Middle frontal gyrus (tissue), 1 donor: ENCODE results near the gene RNF207.

Experiments
- DNase-seq: peaks from one replicate; pipeline ENCODE4 v3.0.0-alpha.2; 2015; ENCODE audit warnings: low spot score; ENCODE audit errors: extremely low spot score

The RNF207 gene

DNA sequence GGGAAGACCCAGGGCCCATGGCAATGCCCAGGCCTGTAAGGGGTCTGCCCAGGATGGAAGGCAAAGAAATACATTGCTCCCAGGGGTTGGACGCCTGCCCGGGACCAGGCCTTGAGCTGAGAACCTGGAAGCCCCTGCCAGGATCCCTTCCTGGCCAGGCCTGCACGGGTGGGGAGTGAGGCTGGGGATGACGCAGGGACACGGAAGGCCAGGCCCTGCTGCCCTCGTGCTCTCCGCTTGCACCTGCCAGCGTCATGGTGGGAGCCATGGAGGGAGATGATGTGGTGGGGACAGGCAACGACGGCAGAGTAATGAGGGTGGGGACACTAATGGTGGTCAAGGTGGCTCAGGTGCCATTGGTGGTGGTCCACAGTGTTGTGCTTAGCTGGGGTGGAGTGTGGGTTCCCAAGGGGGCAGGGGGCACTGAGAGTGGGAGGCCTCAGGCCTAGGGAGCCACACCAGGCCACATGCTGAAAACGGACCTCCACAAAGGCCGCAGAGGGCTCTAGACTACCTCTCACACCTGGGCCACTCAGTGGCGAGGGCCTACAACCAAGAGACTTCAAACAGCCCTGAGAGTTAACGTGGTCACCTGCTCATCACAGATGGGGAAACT, 42.4 kb downstream of the RNF207 start:
- DNase-seq, result no peak

DNA sequence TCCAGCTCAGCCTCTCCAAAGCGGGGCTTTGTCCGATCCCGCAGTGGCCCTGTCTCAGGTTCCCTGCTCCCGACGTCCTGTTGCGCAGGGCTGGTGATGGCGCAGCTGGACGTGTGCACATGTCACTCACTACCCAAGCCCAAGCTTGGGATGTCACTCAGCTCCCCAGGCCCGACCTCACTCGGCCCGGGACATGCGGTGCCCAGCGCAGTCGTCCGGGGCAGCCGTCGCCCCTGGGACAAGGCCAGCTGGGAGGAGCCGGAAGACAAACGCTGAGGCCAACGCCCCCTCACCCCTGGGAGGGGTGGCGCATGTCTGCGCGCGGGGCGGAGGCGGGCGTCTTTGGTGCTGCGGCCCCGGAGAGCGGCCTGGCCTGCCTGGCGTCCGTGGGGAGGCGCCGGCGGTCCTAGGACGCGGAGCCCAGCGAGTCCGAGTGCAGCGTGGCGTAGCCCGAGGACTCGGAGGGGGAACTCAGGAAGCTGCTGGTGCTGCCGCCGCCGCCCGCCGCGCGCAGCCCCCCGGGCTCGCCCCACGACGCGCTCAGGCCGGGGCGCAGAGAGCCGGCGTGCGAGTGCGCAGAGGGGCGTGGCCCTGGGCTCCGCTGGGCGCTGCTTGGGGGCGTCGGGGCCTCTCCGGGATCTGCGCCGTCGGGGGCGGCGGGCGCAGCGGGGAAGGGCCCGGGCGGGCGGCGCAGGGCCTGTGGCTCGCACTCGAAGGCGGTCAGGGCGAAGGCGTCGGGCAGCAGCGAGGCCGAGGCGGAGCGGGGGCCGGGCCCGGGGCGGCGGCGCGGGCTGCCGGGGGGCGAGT, 43.2 kb downstream of the RNF207 start:
- DNase-seq, result no peak

DNA sequence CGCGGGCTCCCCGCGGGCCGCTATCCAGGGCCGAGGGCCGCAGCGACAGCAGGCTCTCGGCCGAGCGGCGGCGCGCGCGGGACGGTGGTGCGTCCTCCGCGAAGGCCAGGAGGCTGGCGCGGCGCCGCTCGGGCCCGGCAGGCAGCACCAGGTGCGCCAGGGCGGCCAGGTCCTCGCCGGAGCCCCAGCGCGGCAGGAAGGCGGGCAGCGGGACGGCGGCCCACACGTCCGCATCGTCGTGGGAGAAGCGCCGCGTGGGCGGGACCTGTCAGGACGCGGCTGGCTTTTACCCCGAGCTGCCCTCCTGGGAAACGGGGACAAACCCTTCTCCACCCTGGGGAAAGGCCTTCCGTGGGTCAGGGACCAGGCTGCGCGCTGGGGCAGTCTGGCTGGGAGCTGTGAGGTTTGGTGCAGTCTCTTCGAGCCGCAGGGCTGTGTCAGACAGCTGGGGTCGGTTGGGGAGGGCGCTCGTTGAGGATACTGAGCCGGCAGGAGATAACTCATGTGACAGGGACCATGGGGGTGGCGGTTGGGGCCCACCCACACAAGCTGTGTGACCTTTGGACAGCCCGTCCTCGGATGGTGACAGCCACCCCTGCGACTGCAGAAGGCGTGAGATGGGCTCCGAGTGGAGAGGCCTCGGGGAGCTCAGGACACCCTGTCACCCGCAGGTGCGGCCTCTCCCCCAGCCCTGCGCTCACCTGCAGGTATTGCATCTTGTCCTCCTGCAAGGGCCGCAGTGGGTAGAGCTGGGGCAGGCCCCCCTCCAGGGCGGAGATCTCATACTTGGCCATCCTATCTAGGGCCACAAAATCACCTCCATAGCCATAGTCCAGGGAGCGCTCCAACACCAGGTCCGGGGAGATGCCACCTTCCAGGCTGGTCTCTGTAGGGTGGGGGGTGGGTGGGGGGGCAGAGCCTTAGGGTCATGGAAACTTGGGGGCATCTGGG, 44.1 kb downstream of the RNF207 start:
- no peak for DNase-seq

DNA sequence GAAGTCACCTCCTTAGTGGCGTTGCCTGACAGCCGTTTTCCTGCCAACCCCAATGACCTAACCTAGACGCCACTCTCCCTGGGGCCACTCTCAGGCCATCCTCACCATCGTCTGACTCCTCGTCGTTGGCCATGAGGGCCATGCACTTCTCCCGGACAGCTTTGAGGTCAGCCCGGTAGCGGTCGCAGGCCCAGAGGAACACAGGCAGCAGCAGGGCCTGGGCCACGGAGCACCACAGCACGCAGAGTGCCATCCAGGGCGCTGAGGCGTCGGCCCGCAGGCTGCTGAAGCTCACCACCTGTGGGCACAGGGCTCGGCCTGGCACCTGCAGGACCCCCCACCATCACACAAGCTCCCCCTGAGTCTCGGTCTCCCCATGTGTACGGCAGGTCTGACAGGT, 45.3 kb downstream of the RNF207 start:
- DNase-seq, result no peak

DNA sequence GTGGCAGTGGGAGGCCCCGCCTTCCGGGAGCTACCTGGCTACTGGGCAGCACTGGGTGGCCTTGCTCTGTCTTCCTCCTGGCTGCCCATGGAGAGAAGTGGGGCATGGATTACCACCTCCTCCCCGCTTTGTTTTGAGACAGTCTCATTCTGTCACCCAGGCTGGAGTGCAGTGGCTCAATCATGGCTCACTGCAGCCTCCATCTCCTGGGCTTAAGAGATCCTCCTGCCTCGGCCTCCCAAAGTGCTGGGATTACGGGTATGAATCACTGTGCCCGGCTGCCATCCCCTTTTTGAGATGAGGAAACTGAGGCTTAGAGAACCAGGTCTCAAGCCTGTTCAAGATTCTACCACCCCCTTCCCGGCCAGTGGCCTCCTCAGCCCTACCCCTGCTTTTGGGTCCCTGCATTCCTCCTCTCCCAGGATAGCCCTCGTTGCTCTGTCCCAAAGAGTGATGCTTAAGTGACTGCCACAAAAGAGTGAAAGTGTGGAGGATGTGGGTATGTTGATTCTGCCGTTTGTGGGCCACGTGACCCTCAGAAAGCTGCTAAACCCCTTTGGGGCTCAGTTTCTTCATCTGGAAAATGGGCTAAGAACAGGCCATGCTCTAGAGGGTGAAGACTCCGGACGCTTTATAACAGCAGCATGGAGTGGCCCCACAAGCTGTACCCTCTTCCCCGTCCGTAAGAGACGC, 45.9 kb downstream of the RNF207 start:
- DNase-seq, result no peak

DNA sequence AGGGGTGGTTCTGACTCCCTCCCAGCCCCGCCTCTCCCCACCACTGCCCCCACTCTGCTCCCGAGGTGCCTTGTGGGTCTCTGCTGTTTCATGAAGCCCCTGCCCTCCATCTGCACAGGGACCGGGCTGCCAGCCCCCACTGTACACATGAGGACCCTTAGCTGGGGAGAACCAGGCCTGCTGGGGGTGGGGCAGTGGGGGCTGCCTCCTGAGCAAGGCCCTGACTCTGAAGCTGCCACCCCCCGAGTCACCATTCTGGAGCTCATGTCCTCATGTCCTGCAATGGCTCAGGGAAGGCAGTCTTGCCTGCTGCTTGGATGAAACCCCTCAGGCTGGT, 46.4 kb downstream of the RNF207 start:
- DNase-seq, result no peak

DNA sequence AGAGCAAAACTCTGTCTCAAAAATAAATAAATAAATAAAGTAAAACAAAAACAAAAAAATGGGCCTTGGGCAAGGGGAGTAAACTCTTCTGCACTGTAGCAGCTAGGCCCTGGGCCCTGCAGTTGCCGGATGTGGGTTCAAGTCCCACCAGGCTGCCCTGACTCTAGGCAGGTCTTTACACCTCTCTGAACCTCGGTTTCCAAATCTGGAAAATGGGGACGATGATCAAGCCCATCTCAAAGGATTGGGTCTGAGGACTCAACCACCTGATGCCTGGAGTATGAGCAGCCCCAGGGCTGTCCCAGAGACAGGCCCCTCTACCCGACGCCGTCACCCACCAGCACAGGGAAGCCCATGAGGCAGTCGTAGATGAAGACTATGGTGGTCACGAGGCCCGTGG, 47.5 kb downstream of the RNF207 start:
- DNase-seq, result no peak

DNA sequence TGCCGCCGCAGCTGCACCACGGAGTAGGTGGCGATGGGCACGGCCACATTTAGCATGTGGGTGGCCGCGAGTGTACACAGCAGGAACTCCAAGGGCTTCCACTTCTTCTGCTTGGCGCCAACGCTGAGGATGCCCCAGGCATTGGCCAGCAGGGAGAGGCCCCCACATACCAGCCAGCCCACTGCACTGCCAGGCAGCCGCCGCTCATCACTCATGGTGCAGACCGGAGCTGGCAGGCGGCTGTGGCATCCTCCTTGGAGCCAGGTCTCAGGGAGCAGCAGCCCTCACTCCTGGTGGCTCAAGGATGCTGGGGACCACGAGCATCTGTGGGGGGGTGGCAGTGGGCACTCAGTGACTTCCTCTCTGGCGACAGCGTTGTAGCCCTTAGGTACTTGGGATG, 48.8 kb downstream of the RNF207 start:
- DNase-seq, result no peak

DNA sequence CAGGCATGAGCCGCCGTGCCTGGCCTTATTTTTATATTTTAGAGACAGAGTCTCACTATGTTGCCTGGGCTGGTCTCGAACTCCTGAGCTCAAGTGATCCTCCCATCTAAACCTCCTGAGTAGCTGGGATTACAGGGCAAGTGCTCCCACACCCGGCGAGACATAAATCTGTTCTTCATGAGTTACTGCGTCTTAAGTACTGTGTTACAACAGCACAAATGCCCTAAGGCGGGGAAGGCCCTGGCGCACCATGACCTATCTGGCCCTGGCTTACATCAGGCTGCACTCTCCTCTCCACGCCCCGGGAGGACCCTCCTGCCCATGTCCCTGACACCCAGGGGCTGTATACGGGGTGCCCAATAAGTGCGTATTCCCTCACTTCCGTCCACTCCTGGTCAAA, 50.7 kb downstream of the RNF207 start:
- DNase-seq, result no peak

DNA sequence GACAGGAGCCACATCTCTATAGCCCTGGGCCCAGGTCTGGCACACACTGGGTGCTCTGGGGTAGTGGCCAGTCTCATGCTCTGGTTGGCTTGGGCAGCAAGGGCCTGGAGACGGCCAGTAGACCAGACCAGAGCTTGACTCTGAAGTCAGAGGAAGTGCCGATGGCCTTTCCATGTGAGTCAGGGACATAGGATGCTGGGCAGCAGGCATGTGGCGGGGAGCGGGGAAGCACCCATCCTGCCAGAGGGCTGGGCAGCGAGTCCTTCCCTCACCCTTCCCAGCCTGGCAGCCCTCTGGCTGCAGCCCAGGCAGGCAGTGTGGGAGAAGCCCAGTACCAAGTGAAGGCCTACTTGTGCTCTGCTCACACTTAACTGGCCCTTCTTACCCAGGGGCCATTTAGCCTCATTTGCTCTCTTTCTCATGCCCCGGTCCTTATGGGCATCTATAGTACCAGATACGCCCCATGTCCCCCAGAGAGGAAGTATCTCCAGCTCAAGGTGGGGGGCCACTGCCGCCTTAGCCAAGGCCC, 51.7 kb downstream of the RNF207 start:
- no peak for DNase-seq

DNA sequence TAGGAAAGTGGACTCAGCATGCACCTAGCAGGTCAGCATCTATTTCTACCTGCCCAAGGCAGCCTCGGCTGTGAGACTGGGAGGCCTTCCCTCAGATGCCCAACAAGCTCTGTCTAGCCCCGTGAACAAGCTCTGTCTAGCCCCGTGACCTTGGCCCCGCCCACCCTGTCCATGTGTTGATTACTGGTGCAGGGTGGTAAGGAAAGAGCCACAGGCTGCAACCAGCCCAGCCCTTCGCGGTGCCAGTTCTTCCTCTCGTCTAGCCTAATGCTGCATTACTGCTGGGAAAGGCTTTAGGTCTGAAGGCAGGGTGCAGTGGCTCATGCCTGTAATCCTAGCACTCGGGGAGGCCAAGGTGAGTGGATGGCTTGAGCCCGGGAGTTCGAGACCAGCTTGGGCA, 52.8 kb downstream of the RNF207 start:
- DNase-seq, result no peak

DNA sequence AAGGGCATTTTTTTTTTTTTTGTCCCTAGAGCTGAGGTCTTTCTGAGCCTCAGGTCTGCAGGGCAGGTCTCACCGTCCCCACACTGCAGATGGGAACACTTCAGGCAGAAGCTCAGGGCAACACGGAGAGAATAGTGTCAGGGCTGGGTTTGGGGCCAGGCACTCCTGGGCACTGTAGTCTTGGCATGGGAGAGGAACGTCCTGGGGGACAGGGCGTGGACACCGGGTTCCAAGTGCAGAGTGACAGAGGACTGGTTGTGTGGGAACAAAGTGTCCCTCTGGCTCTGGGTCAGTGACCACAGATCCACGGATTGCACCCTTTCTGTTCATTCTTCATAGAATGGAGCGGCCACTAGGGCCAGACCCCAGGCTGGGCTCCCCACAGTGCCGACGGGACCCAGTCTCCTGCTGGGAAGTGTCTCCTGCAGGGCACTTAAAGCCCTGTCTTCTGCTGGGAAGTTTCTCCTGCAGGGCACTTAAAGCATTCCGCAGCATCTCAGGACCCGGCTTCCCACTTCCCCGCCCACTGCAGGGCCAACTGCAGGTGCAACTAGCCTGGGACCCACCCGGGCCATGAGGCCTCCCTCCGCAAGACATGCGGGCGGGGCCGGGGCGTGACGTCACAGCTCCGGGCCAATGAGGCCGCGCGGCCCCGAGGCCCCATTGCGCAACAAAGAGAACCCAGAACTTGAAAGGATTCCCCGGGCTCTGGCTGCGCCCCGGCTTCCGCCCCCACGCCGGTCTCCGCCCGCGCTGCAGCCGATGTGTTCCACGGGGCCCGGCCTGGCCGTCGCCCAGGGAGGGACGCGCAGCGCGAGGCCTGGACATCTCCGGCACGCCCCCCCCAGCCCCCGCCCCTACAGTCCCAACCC, 53.8 kb downstream of the RNF207 start:
- DNase-seq, result no peak

DNA sequence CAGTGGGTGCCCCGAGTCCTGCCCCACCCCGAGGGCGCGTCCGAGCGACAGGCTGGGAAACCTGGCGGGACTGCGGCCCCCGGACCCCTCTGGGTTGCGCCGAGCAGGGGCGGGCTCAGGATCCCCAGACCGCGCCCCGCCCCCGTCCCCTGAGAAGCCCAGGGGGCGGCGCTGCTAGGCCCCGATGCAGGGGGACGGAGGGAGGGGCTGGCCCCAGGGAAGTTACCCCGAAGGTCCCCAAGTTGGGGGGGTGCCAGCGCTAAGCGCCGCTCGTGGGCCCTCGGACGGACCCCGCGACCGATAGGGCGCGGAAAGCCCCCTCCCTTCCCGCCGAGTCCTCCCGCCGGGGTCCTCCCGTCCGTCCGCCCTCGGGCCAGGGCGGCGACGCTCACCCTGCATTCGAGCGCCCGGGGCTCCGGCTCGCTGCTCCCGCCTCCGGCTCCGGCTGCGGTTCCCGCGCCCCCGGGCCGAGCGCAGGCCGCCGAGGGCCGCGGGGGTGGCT, 54.6 kb downstream of the RNF207 start:
- DNase-seq, result no peak

DNA sequence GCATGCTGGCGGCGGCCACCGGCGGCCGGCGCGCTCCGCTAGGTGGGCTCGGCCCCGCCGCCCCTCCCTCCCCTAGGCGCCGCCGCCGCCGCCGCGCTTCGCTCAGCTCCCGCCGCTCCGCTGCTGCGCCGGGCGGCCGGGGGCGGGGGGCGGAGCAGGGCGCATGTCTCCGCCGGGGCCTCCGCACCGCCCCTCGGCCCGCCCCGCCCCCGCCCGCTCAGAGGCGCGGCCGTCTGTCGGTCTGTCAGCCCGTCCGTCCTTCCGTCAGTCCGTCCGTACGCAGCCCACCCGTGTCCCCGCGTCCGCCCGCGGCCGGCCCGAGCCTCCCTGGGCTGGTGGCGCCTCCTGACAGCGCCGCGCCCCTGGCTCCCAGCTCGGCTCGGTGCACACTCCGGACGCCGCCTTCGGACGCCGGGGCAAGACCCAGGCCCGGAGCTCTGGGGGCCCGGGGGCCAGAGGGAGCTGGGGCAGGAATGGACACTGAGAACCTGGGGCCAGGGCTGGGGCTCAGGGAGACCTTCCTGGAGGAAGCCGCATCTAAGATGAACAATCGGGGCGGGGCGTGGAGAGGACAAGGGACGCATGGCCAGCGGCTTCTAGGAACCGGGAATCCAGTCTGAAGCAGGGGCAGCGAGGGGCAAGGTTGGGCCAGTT, 55.2 kb downstream of the RNF207 start, which contains the start of gene GPR153:
GPR153 (minus strand) TSS at position 138 of the 654 bp plus-strand sequence. CDS start 6,193 bp downstream, outside the sequence.
- DNase-seq, result no peak

DNA sequence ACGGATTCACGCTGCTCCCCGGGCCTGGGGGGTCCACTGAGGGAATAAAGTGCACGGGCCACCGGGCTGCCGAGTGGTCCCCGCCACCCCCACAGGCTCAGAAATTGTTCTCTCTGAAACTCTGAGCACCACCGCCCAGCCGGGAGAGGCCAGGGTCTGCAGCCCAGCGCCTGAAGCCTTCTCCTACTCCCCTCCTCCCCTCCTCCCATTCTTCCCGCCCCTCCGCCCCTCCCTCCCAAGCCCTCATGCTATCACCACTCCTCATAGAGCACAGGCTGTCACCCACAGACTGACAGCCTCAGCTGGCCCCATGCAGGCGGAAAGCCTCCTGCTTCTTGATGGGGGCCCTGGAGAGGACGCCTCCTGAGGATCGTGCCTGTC, 55.7 kb downstream of the RNF207 start:
- no peak for DNase-seq

DNA sequence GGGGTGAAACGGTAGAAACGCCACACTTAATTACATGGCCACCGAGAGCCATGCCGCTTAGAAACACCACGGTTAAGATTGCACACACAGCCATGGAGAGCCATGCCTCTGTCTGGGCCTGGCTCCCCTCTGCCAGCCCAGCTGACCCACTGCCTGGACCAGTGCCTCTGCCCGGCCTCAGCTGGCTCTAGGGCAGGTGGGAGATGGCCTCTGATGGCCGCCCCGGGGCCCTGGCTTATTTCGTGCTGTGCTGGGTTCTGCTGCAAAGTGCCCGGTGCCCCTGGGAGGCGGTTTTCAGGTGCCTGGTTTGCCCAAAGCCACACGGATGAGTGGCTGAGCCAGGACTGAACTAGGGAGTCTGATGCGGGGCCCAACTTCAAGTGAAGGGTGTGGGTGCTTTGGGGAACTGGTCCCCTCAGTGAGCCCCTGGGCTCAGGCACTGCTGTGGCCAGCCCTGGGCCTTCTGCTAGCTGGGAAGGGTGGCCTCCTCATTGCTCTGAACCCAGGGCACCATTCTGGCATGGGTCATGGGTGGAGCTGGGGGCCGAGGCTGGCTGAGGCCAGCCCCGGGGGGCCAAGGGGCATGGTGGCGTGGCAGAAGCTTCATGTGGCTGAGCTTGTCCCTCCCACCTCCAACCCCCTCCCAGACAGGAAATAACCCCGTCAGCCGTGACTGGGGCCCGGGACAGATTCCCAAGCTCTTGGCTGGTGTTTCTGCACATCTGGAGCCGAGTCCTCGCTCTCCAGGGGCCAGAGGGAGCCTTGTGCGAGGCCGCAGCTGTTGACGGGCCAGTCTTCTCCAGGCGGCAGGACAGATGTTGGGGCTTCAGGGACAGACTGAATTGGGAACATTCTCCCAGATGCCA, 56.9 kb downstream of the RNF207 start:
- DNase-seq, result no peak

DNA sequence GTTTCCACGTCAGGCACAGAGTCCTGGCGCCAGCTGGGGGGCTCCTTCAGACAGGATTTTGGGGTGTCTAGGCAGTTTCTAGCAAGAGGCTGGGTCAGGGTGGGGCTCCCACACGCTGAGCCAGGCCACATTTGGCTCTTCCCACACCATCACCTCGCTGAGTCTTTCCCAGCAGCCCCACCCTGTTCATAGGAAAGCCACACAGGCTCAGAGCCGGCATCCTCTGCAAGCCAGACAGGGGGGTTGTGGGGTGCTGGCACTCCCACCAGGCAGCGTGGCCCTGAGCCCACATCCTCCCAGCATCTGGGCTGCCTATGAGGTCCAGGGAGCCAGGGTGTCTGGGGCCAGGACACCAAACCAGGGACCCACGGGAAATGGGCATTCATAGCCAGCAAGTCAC, 57.8 kb downstream of the RNF207 start:
- DNase-seq, result no peak

DNA sequence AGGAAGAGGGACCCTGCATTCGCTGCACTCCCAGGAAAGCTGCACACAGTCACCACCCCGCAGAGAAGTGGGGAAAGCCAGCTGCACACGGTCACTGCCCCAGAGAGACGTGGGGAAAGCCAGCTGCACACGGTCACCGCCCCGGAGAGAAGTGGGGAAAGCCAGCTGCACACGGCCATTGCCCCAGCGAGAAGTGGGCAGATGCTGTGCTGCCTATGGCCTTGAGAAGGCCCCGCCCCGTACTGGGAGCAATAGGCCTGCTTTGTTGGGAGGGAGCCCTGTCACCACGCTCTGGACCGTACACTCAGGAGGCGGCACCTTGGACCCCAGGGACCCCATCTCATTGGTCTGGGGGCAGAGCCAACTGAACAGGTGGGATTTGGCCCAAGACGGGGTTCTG, 59.2 kb downstream of the RNF207 start:
- no peak for DNase-seq

DNA sequence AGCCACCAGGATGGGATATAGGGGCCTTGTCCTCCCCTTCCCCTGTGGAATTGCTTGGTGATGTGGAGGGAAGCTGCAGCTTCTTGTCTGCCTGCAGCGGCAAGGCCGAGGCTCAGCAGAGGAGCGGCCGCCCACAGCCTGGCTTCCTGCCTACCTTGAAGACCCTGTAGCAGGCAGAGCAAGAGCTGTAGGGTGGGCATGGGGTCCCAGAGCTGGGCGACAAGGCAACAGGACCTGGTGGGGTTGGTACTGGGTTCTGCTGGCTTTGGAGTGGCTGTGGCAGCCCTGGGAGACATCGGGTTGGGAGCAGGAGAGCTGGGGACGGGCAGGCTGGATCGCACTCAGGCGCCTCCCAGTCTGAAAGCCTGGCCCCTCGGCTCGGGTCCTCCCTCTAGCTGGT, 60.7 kb downstream of the RNF207 start:
- DNase-seq, result no peak
